ENCODE measurements around the gene DDX50.

Gene DDX50

DNA sequence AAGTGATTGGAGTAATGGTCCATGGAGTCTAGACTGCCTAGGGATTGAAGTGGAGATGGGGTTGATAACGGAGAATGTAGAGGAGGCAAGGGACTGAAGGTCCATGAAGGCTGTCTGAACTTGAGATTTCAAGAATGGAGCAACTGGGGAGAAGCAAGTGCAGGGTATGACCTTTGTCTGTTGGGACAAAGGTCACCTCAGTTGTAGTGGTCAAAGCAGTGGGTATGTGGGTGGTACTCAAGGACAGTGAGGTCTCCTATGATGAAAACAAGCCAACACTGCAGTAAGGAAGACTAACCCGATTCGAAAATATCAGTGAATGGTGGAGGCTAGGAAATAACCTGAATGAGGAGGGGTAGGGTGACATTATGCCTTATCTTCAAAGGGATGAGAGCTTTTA, 49.5 kb downstream of the DDX50 start:
- Histone ChIP-seq H3K27ac (ENCODE audit: low read depth, low read length) (no peak overlapping the region), H3K9ac (ENCODE audit: low read length) (no peak overlapping the region), H3F3A (ENCODE audit: insufficient read depth) (peaks cover 27% of the 10 kb centered on the region), H3K79me2 (ENCODE audit: insufficient read depth, low read length) (peaks cover 4% of the 10 kb centered on the region; the same call in 1 of the 2 replicates), H2AFZ (ENCODE audit: low read depth, low read length, severe bottlenecking) (no peak overlapping the region), H3K36me3 (ENCODE audit: low read length) (peaks cover 19% of the 10 kb centered on the region; the same call in 1 of the 2 replicates), H3K9me3 (ENCODE audit: insufficient read depth, low read length) (no peaks in the 10 kb centered on the region), H3K4me3 (ENCODE audit: insufficient read depth, low read length, poor library complexity, severe bottlenecking) (no peak overlapping the region), H3K9me2 (replicated peaks; ENCODE audit: insufficient read depth, low read length) (no peaks in the 10 kb centered on the region), H3K4me2 (ENCODE audit: low read depth, low read length, poor library complexity, severe bottlenecking) (no peak overlapping the region), H4K20me1 (ENCODE audit: low read depth, low read length) (no peaks in the 10 kb centered on the region), H3K27me3 (ENCODE audit: low read length) (no peaks in the 10 kb centered on the region)
- TF ChIP-seq, protein P1, sequence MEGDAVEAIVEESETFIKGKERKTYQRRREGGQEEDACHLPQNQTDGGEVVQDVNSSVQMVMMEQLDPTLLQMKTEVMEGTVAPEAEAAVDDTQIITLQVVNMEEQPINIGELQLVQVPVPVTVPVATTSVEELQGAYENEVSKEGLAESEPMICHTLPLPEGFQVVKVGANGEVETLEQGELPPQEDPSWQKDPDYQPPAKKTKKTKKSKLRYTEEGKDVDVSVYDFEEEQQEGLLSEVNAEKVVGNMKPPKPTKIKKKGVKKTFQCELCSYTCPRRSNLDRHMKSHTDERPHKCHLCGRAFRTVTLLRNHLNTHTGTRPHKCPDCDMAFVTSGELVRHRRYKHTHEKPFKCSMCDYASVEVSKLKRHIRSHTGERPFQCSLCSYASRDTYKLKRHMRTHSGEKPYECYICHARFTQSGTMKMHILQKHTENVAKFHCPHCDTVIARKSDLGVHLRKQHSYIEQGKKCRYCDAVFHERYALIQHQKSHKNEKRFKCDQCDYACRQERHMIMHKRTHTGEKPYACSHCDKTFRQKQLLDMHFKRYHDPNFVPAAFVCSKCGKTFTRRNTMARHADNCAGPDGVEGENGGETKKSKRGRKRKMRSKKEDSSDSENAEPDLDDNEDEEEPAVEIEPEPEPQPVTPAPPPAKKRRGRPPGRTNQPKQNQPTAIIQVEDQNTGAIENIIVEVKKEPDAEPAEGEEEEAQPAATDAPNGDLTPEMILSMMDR (IDR thresholded peaks at IDR 0.05; ENCODE audit: insufficient read depth, low read length, poor library complexity, severe bottlenecking), result no peak
- no peak for TF ChIP-seq EZH2phosphoT487 (conservative IDR thresholded peaks at IDR 0.05; ENCODE audit: low read length)

DNA sequence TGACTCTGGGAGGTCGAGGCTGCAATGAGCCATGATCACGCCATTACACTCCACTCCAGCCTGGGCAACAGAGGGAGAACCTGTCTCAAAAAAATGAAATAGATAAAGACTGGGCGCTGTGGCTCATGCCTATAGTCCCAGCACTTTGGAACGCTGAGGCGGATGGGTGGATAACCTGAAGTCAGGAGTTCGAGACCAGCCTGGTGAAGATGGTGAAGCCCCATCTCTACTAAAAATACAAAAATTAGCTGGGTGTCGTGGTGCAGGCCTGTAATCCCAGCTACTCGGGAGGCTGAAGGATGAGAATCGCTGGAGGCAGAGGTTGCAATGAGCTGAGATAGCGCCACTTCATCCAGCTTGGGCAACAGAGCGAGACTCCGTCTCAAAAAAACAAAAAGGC, 53.8 kb downstream of the DDX50 start:
- Histone ChIP-seq H2AFZ (ENCODE audit: low read depth, low read length, severe bottlenecking) (no peak overlapping the region), H3K9me3 (ENCODE audit: insufficient read depth, low read length) (no peaks in the 10 kb centered on the region), H3K9me2 (replicated peaks; ENCODE audit: insufficient read depth, low read length) (no peaks in the 10 kb centered on the region), H3F3A (ENCODE audit: insufficient read depth) (peaks cover 29% of the 10 kb centered on the region), H3K4me2 (ENCODE audit: low read depth, low read length, poor library complexity, severe bottlenecking) (peak overlapping the region; percentile 94), H3K27ac (ENCODE audit: low read depth, low read length) (no peak overlapping the region), H4K20me1 (ENCODE audit: low read depth, low read length) (peaks cover 24% of the 10 kb centered on the region), H3K27me3 (ENCODE audit: low read length) (no peaks in the 10 kb centered on the region), H3K79me2 (ENCODE audit: insufficient read depth, low read length) (peaks cover 44% of the 10 kb centered on the region), H3K4me3 (ENCODE audit: insufficient read depth, low read length, poor library complexity, severe bottlenecking) (peak overlapping the region; percentile 99), H3K36me3 (ENCODE audit: low read length) (peaks cover 19% of the 10 kb centered on the region), H3K9ac (ENCODE audit: low read length) (peak overlapping the region; percentile 98; the same call in 1 of the 2 replicates)
- TF ChIP-seq, protein P1 (IDR thresholded peaks at IDR 0.05; ENCODE audit: insufficient read depth, low read length, poor library complexity, severe bottlenecking), result no peak
- no peak for TF ChIP-seq EZH2phosphoT487 (conservative IDR thresholded peaks at IDR 0.05; ENCODE audit: low read length)

DNA sequence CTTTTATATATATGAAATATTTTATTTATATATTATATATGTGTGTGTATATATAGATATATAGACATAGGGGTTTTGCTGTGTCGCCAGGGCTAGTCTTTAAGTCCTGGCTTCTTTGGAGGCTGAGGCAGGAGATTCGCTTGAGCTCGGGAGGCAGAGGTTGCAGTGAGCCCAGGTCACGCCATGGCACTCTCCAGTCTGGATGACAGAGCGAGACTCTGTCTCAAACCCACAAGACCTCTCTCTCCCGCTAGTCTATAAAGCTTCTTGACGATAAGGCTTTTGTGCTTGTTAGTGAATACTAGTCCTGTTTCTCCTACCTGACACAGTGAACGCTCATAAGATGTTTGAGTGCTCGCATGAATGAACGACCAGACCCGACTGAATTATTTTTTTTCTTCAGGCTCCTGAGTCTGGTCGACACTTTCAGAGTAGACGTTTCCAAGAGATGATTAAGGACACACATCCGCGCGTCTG, 54.3 kb downstream of the DDX50 start:
- Histone ChIP-seq H3K79me2 (ENCODE audit: insufficient read depth, low read length) (peaks cover 49% of the 10 kb centered on the region), H3K36me3 (ENCODE audit: low read length) (peaks cover 23% of the 10 kb centered on the region), H3K27me3 (ENCODE audit: low read length) (no peaks in the 10 kb centered on the region)

More for the DNA sequence above, 54.3 kb downstream of the DDX50 start:
- H3F3A ChIP-seq (ENCODE audit: insufficient read depth), result peaks cover 29% of the 10 kb centered on the region
- H3K9me2 ChIP-seq (replicated peaks; ENCODE audit: insufficient read depth, low read length), result no peaks in the 10 kb centered on the region
- peak overlapping the region; percentile 46 for H2AFZ ChIP-seq (ENCODE audit: low read depth, low read length, severe bottlenecking)
- no peaks in the 10 kb centered on the region for H3K9me3 ChIP-seq (ENCODE audit: insufficient read depth, low read length)
- peaks cover 28% of the 10 kb centered on the region for H4K20me1 ChIP-seq (ENCODE audit: low read depth, low read length)
- peak overlapping the region; percentile 80 for H3K27ac ChIP-seq (ENCODE audit: low read depth, low read length)
- no peak for TF ChIP-seq EZH2phosphoT487 (conservative IDR thresholded peaks at IDR 0.05; ENCODE audit: low read length)
- TF ChIP-seq, protein P1 (IDR thresholded peaks at IDR 0.05; ENCODE audit: insufficient read depth, low read length, poor library complexity, severe bottlenecking), result no peak
- H3K9ac ChIP-seq (ENCODE audit: low read length), result peak overlapping the region; percentile 98
- peak overlapping the region; percentile 99 for H3K4me3 ChIP-seq (ENCODE audit: insufficient read depth, low read length, poor library complexity, severe bottlenecking)
- peak overlapping the region; percentile 94 for H3K4me2 ChIP-seq (ENCODE audit: low read depth, low read length, poor library complexity, severe bottlenecking)
